Prostate gland (tissue), 2 donors: ENCODE measurements around the gene FTCD. TPM values are rescaled to one million over a fixed set of nuclear protein-coding genes. Genes with fewer than 3 reads are reported as not detected.

Experiments used
- DNase-seq: peaks from one replicate; pipeline ENCODE4 v3.0.0-alpha.2; 2019; ENCODE audit warnings: low spot score
- H3K27ac ChIP-seq, 2 donors: fragments of 200-600 bp; sonication (generic); 2 replicates each; pipeline ENCODE4 v1.5.1; 2017 to 2019
- H3K27me3 ChIP-seq: fragments of 200-600 bp; sonication (generic); replicated peaks from 2 replicates; pipeline ENCODE4 v1.5.1; 2019; ENCODE audit not compliant: insufficient read depth
- H3K36me3 ChIP-seq, 2 donors: fragments of 200-600 bp; sonication (generic); 1 replicate in 1 of 2; 2 replicates in 1 of 2; pipeline versions ENCODE4 v1.5.1 to v1.8.1; 2017 to 2019
- H3K4me1 ChIP-seq: fragments of 200-600 bp; sonication (generic); replicated peaks from 2 replicates; pipeline ENCODE4 v1.5.1; 2019
- H3K4me3 ChIP-seq, 2 donors: fragments of 200-600 bp; sonication (generic); 2 replicates each; pipeline ENCODE4 v1.5.1; 2017 to 2019
- H3K9me3 ChIP-seq: fragments of 200-600 bp; sonication (generic); 2 replicates; pipeline ENCODE4 v1.5.1; 2017
- POLR2A ChIP-seq: fragments of 450-650 bp; IDR thresholded peaks from one replicate; pipeline ENCODE4 v1.6.1; 2016; ENCODE audit warnings: antibody characterized with exemption, mild to moderate bottlenecking
- POLR2AphosphoS5 ChIP-seq: sonication (generic); formaldehyde crosslinking; IDR thresholded peaks from one replicate; pipeline ENCODE4 v1.6.1; 2017; ENCODE audit warnings: antibody characterized with exemption
- WGBS: methylation state at CpG from one replicate; pipeline ENCODE4 v1.1.5; 2018; 5-methylcytosine and 5-hydroxymethylcytosine counted together
- intact Hi-C: fragments of 100-400 bp; cut with DNase I; formaldehyde crosslinking; loops from one replicate; pipeline ENCODE4 v1.14.2; 2022
- total RNA-seq, 2 donors: library from RNA; depleted of rRNA; stranded (reverse); fragments of >200 nt; gene quantifications; one replicate each; pipeline ENCODE4 v1.1.0, GENCODE V29; 2016
- TF ChIP-seq, protein P1 (sequence below), 4 experiments: fragments of 200-600 bp in 2 of 4; fragments of 450-650 bp in 2 of 4; sonication (generic) in 2 of 4; IDR thresholded peaks; 1 replicate in 3 of 4; 2 replicates in 1 of 4; pipeline ENCODE4 v1.5.1; 2016 to 2019; ENCODE audit warnings: antibody characterized with exemption in 4 of 4, mild to moderate bottlenecking in 2 of 4, moderate library complexity in 2 of 4

FTCD gene
- total RNA-seq, 2 donors from 2014 or later: 1.4 to 19.0 TPM

DNA sequence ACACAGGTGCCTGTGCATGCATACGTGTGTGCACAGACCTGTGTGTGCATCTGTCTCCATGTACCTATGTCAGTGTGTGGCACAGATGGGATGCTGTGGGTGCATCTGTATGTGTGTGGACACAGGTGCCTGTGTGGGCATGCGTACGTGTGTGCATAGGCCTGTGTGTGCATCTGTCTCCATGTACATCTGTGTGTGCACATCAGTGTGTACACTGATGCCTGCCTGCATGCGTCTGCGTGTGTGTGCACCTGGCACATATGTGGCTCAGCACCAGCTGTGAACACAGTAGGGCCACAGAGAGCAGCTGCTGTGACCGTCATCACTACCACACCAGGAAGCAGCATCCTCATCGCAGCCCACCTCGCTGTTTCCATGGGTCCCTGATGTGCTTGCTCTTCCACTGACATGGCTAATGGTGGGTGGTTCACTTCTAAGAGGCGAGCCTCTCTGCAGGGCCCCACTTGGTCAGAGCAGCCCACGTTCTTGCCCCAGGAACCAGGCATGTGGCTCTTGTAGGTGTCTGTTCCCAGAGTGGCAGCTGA is 38.5 kb upstream of the FTCD start:
- no peak for DNase-seq
- Histone ChIP-seq H3K4me1 (peaks cover 17% of the 10 kb centered on the region), H3K9me3 (no peaks in the 10 kb centered on the region), H3K27me3 (no peaks in the 10 kb centered on the region), H3K36me3 (peaks cover 4 to 9% of the 10 kb centered on the region in 2 donors), H3K4me3 (no peak overlapping the region), H3K27ac (peak overlapping the region in 1 of 2 donors; percentile 59)
- TF ChIP-seq POLR2AphosphoS5 (no peak), POLR2A (no peak)
- TF ChIP-seq, protein P1, sequence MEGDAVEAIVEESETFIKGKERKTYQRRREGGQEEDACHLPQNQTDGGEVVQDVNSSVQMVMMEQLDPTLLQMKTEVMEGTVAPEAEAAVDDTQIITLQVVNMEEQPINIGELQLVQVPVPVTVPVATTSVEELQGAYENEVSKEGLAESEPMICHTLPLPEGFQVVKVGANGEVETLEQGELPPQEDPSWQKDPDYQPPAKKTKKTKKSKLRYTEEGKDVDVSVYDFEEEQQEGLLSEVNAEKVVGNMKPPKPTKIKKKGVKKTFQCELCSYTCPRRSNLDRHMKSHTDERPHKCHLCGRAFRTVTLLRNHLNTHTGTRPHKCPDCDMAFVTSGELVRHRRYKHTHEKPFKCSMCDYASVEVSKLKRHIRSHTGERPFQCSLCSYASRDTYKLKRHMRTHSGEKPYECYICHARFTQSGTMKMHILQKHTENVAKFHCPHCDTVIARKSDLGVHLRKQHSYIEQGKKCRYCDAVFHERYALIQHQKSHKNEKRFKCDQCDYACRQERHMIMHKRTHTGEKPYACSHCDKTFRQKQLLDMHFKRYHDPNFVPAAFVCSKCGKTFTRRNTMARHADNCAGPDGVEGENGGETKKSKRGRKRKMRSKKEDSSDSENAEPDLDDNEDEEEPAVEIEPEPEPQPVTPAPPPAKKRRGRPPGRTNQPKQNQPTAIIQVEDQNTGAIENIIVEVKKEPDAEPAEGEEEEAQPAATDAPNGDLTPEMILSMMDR (IDR thresholded peaks at IDR 0.05): no peak
- 92% methylated on average over 9 of the region's 10 CpGs for WGBS
- intact Hi-C loops: no loop called here

GRCh38 chr21:46191686-46192575 is 36.6 kb upstream of the FTCD start:
- peaks cover 4 to 9% of the 10 kb centered on the region in 2 donors for H3K36me3 ChIP-seq
- peaks cover 23% of the 10 kb centered on the region for H3K4me1 ChIP-seq
- intact Hi-C loops: no loop called here
- TF ChIP-seq, protein P1 (IDR thresholded peaks at IDR 0.05): no peak
- TF ChIP-seq POLR2A: no peak
- no peak for TF ChIP-seq POLR2AphosphoS5
- DNase-seq: no peak
- no peaks in the 10 kb centered on the region for H3K9me3 ChIP-seq
- no peaks in the 10 kb centered on the region for H3K27me3 ChIP-seq
- peak overlapping the region; percentile 96 to 99 for H3K27ac ChIP-seq
- H3K4me3 ChIP-seq: no peak overlapping the region
- WGBS: 95% methylated on average over 20 of the region's 20 CpGs

DNA sequence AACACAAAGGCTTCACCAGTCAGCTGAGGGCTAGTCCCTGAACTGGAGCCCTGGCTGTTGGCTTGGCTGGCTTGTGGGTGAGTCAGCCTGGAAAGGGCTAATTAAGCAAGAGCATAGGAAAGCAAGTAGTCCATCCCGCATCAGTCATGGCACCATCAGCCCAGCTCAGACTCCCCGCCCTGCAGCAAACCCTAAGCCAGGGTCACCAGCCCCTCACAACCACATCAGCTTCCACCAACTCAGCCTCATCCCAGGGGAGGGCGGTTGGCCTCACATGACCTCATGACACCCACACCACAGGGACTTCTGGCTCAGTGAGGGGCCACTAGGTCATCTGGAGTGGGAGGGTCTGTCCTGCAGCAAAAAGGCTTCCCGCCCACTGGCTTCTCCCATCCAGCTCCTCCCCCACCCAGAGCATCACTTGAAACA is 35.9 kb upstream of the FTCD start:
- H3K36me3 ChIP-seq: peaks cover 4 to 9% of the 10 kb centered on the region in 2 donors
- no peaks in the 10 kb centered on the region for H3K9me3 ChIP-seq
- peaks cover 23% of the 10 kb centered on the region for H3K4me1 ChIP-seq
- peak overlapping the region; percentile 96 to 99 for H3K27ac ChIP-seq
- no peak overlapping the region for H3K4me3 ChIP-seq
- H3K27me3 ChIP-seq: no peaks in the 10 kb centered on the region
- no peak for DNase-seq
- intact Hi-C loops: no loop called here
- TF ChIP-seq POLR2AphosphoS5 (no peak), POLR2A (no peak)
- TF ChIP-seq, protein P1 (IDR thresholded peaks at IDR 0.05): no peak
- 75% methylated on average over 4 of the region's 4 CpGs for WGBS

DNA sequence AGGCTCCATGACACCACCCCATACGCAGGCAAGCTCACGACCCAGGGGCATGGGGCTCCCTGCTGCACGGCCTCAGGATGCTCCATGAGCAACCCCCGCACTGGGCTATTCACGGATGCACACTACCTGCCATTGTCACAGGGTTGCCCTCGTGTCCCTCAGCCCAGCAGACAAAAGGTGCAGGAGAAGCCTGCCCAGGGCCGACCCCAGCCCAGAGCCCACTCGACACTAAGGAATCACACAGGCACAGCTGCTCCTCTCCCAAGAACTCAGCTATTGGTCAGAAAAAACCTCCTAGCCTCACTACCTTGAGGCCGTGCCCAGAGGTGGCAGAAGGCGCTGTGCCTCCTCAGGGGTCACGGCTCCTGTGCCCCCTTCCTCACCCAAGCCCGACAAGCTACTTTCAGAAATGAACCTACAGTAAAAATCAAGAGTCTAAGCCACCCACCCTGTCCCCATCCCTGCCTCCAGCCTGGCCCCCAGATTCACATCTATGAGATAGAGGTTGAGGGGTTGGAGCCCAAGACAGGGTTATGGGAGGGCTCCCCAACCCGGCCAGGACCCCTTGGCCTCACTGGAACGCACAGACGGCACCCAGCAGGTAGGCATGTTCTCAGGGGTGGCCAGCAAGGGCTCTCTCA is 35.2 kb upstream of the FTCD start:
- intact Hi-C loops: no loop called here
- H3K9me3 ChIP-seq: no peaks in the 10 kb centered on the region
- no peak for DNase-seq
- peak overlapping the region; percentile 96 to 99 for H3K27ac ChIP-seq
- H3K4me3 ChIP-seq: no peak overlapping the region
- H3K36me3 ChIP-seq: peaks cover 0 to 2% of the 10 kb centered on the region in 2 donors
- 89% methylated on average over 15 of the region's 15 CpGs for WGBS
- peaks cover 23% of the 10 kb centered on the region for H3K4me1 ChIP-seq
- H3K27me3 ChIP-seq: no peaks in the 10 kb centered on the region
- TF ChIP-seq, protein P1 (IDR thresholded peaks at IDR 0.05): no peak
- no peak for TF ChIP-seq POLR2A
